HepG2 (cell line): ENCODE results near the gene LAMTOR2. TPM values are rescaled to one million over a fixed set of nuclear protein-coding genes. Genes with fewer than 3 reads are reported as not detected.
A peak's percentile ranks its signal among the peaks of the same experiment; 100 is the strongest.

Experiments used
- BRCA1 ChIP-seq: sonication (generic); formaldehyde crosslinking; IDR thresholded peaks from 2 replicates; pipeline ENCODE4 v1.4.0; 2020; ENCODE audit warnings: missing genetic modification reagents
- DMTF1 ChIP-seq: sonication (generic); formaldehyde crosslinking; IDR thresholded peaks from 2 replicates; pipeline ENCODE4 v1.4.0; 2020; ENCODE audit warnings: mild to moderate bottlenecking, missing genetic modification reagents
- FOXM1 ChIP-seq: sonication (generic); formaldehyde crosslinking; IDR thresholded peaks from 2 replicates; pipeline ENCODE4 v1.5.0; 2020; ENCODE audit warnings: missing genetic modification reagents
- GATAD1 ChIP-seq: IDR thresholded peaks from 2 replicates; pipeline ENCODE4 v1.6.1; 2016; ENCODE audit warnings: missing genetic modification reagents, missing compliant biosample characterization
- PATZ1 ChIP-seq: sonication (generic); formaldehyde crosslinking; IDR thresholded peaks from 2 replicates; pipeline ENCODE4 v1.4.0; 2020; ENCODE audit warnings: missing genetic modification reagents
- PLSCR1 ChIP-seq: sonication (generic); formaldehyde crosslinking; IDR thresholded peaks from 2 replicates; pipeline ENCODE4 v1.5.0; 2020; ENCODE audit warnings: missing genetic modification reagents, mild to moderate bottlenecking, borderline replicate concordance
- XRCC5 ChIP-seq: fragments of 200-400 bp; formaldehyde crosslinking; optimal IDR thresholded peaks from 2 replicates; pipeline ENCODE3; 2017; ENCODE audit warnings: mild to moderate bottlenecking, low read length
- ZNF3 ChIP-seq: IDR thresholded peaks from 2 replicates; pipeline ENCODE4 v1.7.0; 2017; ENCODE audit warnings: inconsistent platforms
- ZNF777 ChIP-seq: sonication (generic); formaldehyde crosslinking; IDR thresholded peaks from 2 replicates; pipeline ENCODE4 v1.4.0; 2020; ENCODE audit warnings: missing genetic modification reagents
- polyA plus RNA-seq, 8 experiments: library from polyadenylated mRNA; depleted of rRNA in 3 of 8; stranded (reverse) in 7 of 8; unstranded in 1 of 8; fragments of >200 nt; fragmentation: Illumina TruSeq in 4 of 8; extraction: Trizol in 4 of 8; gene quantifications; 2 replicates each; pipeline versions ENCODE4 v1.2.1 to v1.2.3, GENCODE V29; 2011 to 2016; ENCODE audit warnings: low read depth in 4 of 8, missing spikeins in 1 of 8, mixed read lengths in 1 of 8; ENCODE audit not compliant: insufficient read depth in 1 of 8
- total RNA-seq, 5 experiments: library from RNA; depleted of rRNA; stranded (reverse); fragments of >200 nt; fragmentation: Illumina TruSeq; extraction: Trizol; gene quantifications; 2 replicates each; pipeline ENCODE4 v1.2.3, GENCODE V29; 2016; ENCODE audit warnings: low read depth in 1 of 5
- TF ChIP-seq, protein P1 (sequence below): sonication (generic); formaldehyde crosslinking; IDR thresholded peaks from 2 replicates; pipeline ENCODE4 v1.8.1; 2023; ENCODE audit warnings: mild to moderate bottlenecking, inconsistent platforms, moderate library complexity, missing genetic modification reagents, borderline replicate concordance
- TF ChIP-seq, protein P2 (sequence below): sonication (generic); formaldehyde crosslinking; IDR thresholded peaks from 2 replicates; pipeline ENCODE4 v1.4.0; 2020; ENCODE audit warnings: missing genetic modification reagents

The LAMTOR2 gene
- total and polyA plus RNA-seq, 2 of the 13 experiments (the other 11 are each of a cell fraction or from before 2014, with no cell fraction given), result 36.5 to 66.4 TPM

GRCh38 chr1:156104861-156105832 lies 50.6 kb downstream of the LAMTOR2 start (continued):
- no peak for TF ChIP-seq FOXM1 (CRISPR knock-in tag)
- TF ChIP-seq DMTF1 (CRISPR knock-in tag), result no peak
- TF ChIP-seq XRCC5, result peak; percentile 16
- no peak for TF ChIP-seq BRCA1 (CRISPR knock-in tag)
- TF ChIP-seq ZNF777 (CRISPR knock-in tag), result no peak
- TF ChIP-seq, protein P1, sequence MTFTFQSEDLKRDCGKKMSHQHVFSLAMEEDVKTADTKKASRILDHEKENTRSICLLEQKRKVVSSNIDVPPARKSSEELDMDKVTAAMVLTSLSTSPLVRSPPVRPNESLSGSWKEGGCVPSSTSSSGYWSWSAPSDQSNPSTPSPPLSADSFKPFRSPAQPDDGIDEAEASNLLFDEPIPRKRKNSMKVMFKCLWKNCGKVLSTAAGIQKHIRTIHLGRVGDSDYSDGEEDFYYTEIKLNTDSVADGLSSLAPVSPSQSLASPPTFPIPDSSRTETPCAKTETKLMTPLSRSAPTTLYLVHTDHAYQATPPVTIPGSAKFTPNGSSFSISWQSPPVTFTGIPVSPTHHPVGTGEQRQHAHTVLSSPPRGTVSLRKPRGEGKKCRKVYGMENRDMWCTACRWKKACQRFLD (CRISPR knock-in tag), result no peak
- TF ChIP-seq ZNF3 (CRISPR knock-in tag), result no peak
- TF ChIP-seq, protein P2, sequence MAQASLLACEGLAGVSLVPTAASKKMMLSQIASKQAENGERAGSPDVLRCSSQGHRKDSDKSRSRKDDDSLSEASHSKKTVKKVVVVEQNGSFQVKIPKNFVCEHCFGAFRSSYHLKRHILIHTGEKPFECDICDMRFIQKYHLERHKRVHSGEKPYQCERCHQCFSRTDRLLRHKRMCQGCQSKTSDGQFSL, result no peak
- TF ChIP-seq GATAD1 (CRISPR knock-in tag), result no peak
- TF ChIP-seq PLSCR1 (CRISPR knock-in tag), result no peak
- TF ChIP-seq PATZ1 (CRISPR knock-in tag), result peak; percentile 49
- TF ChIP-seq, all 625 proteins: peak for 35
